SK-N-SH treated with all-trans-retinoic acid at 6 μM for 48 hours (cell line): ENCODE data around the gene RAB15.

Experiments
- ATAC-seq: fragments of 200-7000 bp; cut with Tn5 transposase; 3 replicates; pipeline ENCODE4 v1.9.1; 2020; ENCODE audit warnings: mild to moderate bottlenecking, moderate library complexity
- ARNTL ChIP-seq: fragments of 450-650 bp; formaldehyde crosslinking; IDR thresholded peaks from 2 replicates; pipeline ENCODE4 v1.5.0; 2020; ENCODE audit warnings: low read depth, mild to moderate bottlenecking, moderate library complexity, borderline replicate concordance
- BACH2 ChIP-seq: fragments of 250-450 bp; sonication (Bioruptor Pico); IDR thresholded peaks from 2 replicates; pipeline ENCODE4 v1.9.0; 2021; ENCODE audit warnings: mild to moderate bottlenecking, borderline replicate concordance
- CSDC2 ChIP-seq: fragments of 250-450 bp; sonication (Bioruptor Pico); IDR thresholded peaks from 2 replicates; pipeline ENCODE4 v1.5.0; 2020; ENCODE audit warnings: mild to moderate bottlenecking, moderate library complexity
- ESRRG ChIP-seq: fragments of 250-450 bp; sonication (Bioruptor Pico); IDR thresholded peaks from 2 replicates; pipeline ENCODE4 v1.6.1; 2021; ENCODE audit warnings: mild to moderate bottlenecking
- GLIS3 ChIP-seq: fragments of 250-450 bp; sonication (Bioruptor Pico); IDR thresholded peaks from 2 replicates; pipeline ENCODE4 v1.5.0; 2020; ENCODE audit warnings: mild to moderate bottlenecking, moderate library complexity
- ISL1 ChIP-seq: fragments of 250-450 bp; sonication (Bioruptor Pico); IDR thresholded peaks from 2 replicates; pipeline ENCODE4 v2.1.2; 2022; ENCODE audit warnings: mild to moderate bottlenecking, moderate library complexity
- OSR1 ChIP-seq: fragments of 250-450 bp; sonication (Bioruptor Pico); IDR thresholded peaks from 2 replicates; pipeline ENCODE4 v1.8.0; 2022; ENCODE audit warnings: moderate library complexity, mild to moderate bottlenecking, inconsistent platforms
- PPARA ChIP-seq: fragments of 250-450 bp; sonication (Bioruptor Pico); IDR thresholded peaks from 2 replicates; pipeline ENCODE4 v1.5.0; 2020; ENCODE audit warnings: mild to moderate bottlenecking, borderline replicate concordance
- SNAI2 ChIP-seq: fragments of 250-450 bp; sonication (Bioruptor Pico); IDR thresholded peaks from 2 replicates; pipeline ENCODE4 v1.5.0; 2020; ENCODE audit warnings: mild to moderate bottlenecking, moderate library complexity
- TOX ChIP-seq: fragments of 250-450 bp; sonication (Bioruptor Pico); IDR thresholded peaks from 2 replicates; pipeline ENCODE4 v1.8.0; 2021; ENCODE audit warnings: mild to moderate bottlenecking, moderate library complexity, borderline replicate concordance
- ZC3H10 ChIP-seq: fragments of 250-450 bp; sonication (Bioruptor Pico); IDR thresholded peaks from 2 replicates; pipeline ENCODE4 v1.5.1; 2021; ENCODE audit warnings: mild to moderate bottlenecking, moderate library complexity
- ZFP3 ChIP-seq: fragments of 250-450 bp; sonication (Bioruptor Pico); IDR thresholded peaks from 2 replicates; pipeline ENCODE4 v1.5.0; 2020; ENCODE audit warnings: mild to moderate bottlenecking, moderate library complexity
- ZFP30 ChIP-seq: fragments of 450-650 bp; formaldehyde crosslinking; IDR thresholded peaks from 2 replicates; pipeline ENCODE4 v1.5.0; 2022; ENCODE audit warnings: mild to moderate bottlenecking, moderate library complexity
- ZNF565 ChIP-seq: fragments of 450-650 bp; formaldehyde crosslinking; conservative IDR thresholded peaks from 2 replicates; pipeline ENCODE4 v1.5.0; 2020; ENCODE audit warnings: low read depth, mild to moderate bottlenecking, moderate library complexity
- ZNF70 ChIP-seq: fragments of 450-650 bp; formaldehyde crosslinking; IDR thresholded peaks from 2 replicates; pipeline ENCODE4 v1.5.0; 2020; ENCODE audit warnings: mild to moderate bottlenecking, moderate library complexity
- ZNF8 ChIP-seq: fragments of 450-650 bp; formaldehyde crosslinking; IDR thresholded peaks from 2 replicates; pipeline ENCODE4 v1.5.0; 2020; ENCODE audit warnings: mild to moderate bottlenecking, moderate library complexity
- TF ChIP-seq, protein P1 (sequence below): fragments of 250-450 bp; sonication (Bioruptor Pico); IDR thresholded peaks from 2 replicates; pipeline ENCODE4 v1.8.0; 2020; ENCODE audit warnings: mild to moderate bottlenecking, moderate library complexity, borderline replicate concordance
- TF ChIP-seq, protein P2 (sequence below): fragments of 250-450 bp; sonication (Bioruptor Pico); IDR thresholded peaks from 2 replicates; pipeline ENCODE4 v1.5.1; 2021; ENCODE audit warnings: mild to moderate bottlenecking, moderate library complexity
- TF ChIP-seq, protein P3 (sequence below): fragments of 250-450 bp; sonication (Bioruptor Pico); IDR thresholded peaks from 2 replicates; pipeline ENCODE4 v1.5.1; 2020; ENCODE audit warnings: low read depth, mild to moderate bottlenecking, moderate library complexity
- TF ChIP-seq, protein P4 (sequence below): fragments of 250-450 bp; sonication (Bioruptor Pico); IDR thresholded peaks from 2 replicates; pipeline ENCODE4 v1.8.0; 2021; ENCODE audit warnings: low read depth, mild to moderate bottlenecking, moderate library complexity, borderline replicate concordance
- TF ChIP-seq, protein P5 (sequence below): fragments of 250-450 bp; sonication (Bioruptor Pico); IDR thresholded peaks from 2 replicates; pipeline ENCODE4 v1.5.0; 2020; ENCODE audit warnings: mild to moderate bottlenecking, moderate library complexity

RAB15 gene

DNA sequence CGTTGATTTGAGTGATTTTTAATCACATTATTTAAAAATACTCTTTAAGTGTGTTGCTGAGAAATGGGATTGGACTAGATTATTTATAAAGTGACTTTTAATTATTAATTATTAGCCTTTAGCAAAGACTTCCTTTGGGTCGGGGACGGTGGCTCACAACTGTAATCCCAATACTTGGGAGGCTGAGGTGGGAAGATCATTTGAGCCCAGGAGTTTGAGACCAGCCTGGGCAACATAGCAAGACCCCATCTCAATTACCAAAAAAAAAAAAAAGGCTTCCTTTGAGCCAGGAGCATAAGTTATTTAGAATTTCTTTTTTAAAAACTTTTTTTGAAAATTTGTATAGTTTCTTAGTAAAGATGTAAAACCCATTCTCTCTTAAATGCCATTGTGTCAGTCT lies 49.1 kb downstream of the RAB15 start:
- TF ChIP-seq TOX (CRISPR knock-in tag) (no peak), ESRRG (CRISPR knock-in tag) (no peak), ZNF565 (CRISPR knock-in tag) (no peak), ISL1 (CRISPR knock-in tag) (no peak), ZNF70 (CRISPR knock-in tag) (no peak), SNAI2 (CRISPR knock-in tag) (no peak), OSR1 (no peak), ZC3H10 (CRISPR knock-in tag) (no peak), ZFP3 (no peak), BACH2 (no peak), ZNF8 (CRISPR knock-in tag) (no peak), ZFP30 (CRISPR knock-in tag) (no peak), ARNTL (CRISPR knock-in tag) (no peak)
- TF ChIP-seq, protein P1, sequence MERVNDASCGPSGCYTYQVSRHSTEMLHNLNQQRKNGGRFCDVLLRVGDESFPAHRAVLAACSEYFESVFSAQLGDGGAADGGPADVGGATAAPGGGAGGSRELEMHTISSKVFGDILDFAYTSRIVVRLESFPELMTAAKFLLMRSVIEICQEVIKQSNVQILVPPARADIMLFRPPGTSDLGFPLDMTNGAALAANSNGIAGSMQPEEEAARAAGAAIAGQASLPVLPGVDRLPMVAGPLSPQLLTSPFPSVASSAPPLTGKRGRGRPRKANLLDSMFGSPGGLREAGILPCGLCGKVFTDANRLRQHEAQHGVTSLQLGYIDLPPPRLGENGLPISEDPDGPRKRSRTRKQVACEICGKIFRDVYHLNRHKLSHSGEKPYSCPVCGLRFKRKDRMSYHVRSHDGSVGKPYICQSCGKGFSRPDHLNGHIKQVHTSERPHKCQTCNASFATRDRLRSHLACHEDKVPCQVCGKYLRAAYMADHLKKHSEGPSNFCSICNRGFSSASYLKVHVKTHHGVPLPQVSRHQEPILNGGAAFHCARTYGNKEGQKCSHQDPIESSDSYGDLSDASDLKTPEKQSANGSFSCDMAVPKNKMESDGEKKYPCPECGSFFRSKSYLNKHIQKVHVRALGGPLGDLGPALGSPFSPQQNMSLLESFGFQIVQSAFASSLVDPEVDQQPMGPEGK (CRISPR knock-in tag) = no peak
- TF ChIP-seq, protein P2, sequence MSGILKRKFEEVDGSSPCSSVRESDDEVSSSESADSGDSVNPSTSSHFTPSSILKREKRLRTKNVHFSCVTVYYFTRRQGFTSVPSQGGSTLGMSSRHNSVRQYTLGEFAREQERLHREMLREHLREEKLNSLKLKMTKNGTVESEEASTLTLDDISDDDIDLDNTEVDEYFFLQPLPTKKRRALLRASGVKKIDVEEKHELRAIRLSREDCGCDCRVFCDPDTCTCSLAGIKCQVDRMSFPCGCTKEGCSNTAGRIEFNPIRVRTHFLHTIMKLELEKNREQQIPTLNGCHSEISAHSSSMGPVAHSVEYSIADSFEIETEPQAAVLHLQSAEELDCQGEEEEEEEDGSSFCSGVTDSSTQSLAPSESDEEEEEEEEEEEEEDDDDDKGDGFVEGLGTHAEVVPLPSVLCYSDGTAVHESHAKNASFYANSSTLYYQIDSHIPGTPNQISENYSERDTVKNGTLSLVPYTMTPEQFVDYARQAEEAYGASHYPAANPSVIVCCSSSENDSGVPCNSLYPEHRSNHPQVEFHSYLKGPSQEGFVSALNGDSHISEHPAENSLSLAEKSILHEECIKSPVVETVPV (CRISPR knock-in tag) = no peak
- TF ChIP-seq, protein P3, sequence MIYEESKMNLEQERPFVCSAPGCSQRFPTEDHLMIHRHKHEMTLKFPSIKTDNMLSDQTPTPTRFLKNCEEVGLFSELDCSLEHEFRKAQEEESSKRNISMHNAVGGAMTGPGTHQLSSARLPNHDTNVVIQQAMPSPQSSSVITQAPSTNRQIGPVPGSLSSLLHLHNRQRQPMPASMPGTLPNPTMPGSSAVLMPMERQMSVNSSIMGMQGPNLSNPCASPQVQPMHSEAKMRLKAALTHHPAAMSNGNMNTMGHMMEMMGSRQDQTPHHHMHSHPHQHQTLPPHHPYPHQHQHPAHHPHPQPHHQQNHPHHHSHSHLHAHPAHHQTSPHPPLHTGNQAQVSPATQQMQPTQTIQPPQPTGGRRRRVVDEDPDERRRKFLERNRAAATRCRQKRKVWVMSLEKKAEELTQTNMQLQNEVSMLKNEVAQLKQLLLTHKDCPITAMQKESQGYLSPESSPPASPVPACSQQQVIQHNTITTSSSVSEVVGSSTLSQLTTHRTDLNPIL (CRISPR knock-in tag) = no peak
- TF ChIP-seq, protein P4, sequence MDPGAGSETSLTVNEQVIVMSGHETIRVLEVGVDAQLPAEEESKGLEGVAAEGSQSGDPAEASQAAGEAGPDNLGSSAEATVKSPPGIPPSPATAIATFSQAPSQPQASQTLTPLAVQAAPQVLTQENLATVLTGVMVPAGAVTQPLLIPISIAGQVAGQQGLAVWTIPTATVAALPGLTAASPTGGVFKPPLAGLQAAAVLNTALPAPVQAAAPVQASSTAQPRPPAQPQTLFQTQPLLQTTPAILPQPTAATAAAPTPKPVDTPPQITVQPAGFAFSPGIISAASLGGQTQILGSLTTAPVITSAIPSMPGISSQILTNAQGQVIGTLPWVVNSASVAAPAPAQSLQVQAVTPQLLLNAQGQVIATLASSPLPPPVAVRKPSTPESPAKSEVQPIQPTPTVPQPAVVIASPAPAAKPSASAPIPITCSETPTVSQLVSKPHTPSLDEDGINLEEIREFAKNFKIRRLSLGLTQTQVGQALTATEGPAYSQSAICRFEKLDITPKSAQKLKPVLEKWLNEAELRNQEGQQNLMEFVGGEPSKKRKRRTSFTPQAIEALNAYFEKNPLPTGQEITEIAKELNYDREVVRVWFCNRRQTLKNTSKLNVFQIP (CRISPR knock-in tag) = no peak
- ATAC-seq = no peak

DNA sequence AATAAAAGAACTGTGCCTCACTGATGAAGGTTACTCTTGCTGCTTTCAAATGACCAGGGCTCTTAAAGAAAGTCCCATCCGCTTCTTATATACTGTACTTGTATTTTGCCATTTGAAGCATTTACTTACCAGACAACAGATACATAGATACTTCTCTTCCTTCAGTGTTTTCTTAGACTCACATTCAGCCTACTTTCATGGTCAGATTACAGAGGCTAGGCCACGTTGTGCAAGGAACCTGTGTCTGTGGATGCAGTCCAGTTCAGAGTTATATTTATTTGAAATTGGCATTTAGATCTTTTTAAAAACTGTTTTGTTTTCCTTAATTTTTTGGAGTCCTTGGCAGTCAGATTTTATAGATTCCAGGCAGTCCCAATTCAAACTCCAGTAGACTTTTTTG lies 51.7 kb downstream of the RAB15 start:
- TF ChIP-seq, protein P2 (CRISPR knock-in tag) = no peak
- TF ChIP-seq, all 23 proteins: peak for 0
- no peak for ATAC-seq

DNA sequence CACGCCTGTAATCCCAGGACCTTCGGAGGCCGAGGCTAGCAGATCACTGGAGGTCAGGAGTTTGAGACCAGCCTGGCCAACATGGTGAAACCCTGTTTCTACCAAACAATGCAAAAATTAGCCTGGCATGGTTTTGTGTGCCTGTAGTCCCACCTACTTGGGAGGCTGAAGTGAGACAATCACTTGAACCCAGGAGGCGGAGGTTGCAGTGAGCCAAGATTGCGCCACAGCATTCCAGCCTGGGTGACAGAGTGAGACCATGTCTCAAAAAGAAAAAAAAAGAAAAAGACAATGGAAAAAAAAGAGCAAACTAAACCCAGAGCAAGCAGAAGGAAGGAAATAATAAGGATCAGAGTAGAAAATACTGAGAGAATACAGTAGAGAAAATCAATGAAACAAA lies 52.5 kb downstream of the RAB15 start:
- TF ChIP-seq CSDC2 (CRISPR knock-in tag) (no peak), ZC3H10 (CRISPR knock-in tag) (no peak), ARNTL (CRISPR knock-in tag) (no peak), SNAI2 (CRISPR knock-in tag) (no peak), PPARA (CRISPR knock-in tag) (no peak), ISL1 (CRISPR knock-in tag) (no peak), ZFP3 (no peak), ESRRG (CRISPR knock-in tag) (no peak), GLIS3 (CRISPR knock-in tag) (no peak), OSR1 (no peak)
- TF ChIP-seq, protein P5, sequence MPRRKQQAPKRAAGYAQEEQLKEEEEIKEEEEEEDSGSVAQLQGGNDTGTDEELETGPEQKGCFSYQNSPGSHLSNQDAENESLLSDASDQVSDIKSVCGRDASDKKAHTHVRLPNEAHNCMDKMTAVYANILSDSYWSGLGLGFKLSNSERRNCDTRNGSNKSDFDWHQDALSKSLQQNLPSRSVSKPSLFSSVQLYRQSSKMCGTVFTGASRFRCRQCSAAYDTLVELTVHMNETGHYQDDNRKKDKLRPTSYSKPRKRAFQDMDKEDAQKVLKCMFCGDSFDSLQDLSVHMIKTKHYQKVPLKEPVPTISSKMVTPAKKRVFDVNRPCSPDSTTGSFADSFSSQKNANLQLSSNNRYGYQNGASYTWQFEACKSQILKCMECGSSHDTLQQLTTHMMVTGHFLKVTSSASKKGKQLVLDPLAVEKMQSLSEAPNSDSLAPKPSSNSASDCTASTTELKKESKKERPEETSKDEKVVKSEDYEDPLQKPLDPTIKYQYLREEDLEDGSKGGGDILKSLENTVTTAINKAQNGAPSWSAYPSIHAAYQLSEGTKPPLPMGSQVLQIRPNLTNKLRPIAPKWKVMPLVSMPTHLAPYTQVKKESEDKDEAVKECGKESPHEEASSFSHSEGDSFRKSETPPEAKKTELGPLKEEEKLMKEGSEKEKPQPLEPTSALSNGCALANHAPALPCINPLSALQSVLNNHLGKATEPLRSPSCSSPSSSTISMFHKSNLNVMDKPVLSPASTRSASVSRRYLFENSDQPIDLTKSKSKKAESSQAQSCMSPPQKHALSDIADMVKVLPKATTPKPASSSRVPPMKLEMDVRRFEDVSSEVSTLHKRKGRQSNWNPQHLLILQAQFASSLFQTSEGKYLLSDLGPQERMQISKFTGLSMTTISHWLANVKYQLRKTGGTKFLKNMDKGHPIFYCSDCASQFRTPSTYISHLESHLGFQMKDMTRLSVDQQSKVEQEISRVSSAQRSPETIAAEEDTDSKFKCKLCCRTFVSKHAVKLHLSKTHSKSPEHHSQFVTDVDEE (CRISPR knock-in tag) = no peak
- TF ChIP-seq, protein P1 (CRISPR knock-in tag) = no peak
- ATAC-seq = no peak
